GM23338 (cell line): ENCODE results near the gene KIF18A. TPM values are rescaled to one million over a fixed set of nuclear protein-coding genes. Genes with fewer than 3 reads are reported as not detected.

ENCODE experiments used
- ATAC-seq: fragments of 200-7000 bp; cut with Tn5 transposase; 3 replicates; pipeline ENCODE4 v1.9.1; 2020
- DNase-seq: peaks from one replicate; pipeline ENCODE4 v3.0.0-alpha.2; 2015; ENCODE audit warnings: low spot score
- H2AFZ ChIP-seq: fragments of 200-600 bp; sonication (generic); 2 replicates; pipeline ENCODE4 v1.8.0; 2016; ENCODE audit warnings: antibody characterized with exemption, mild to moderate bottlenecking, moderate library complexity
- H3F3A ChIP-seq: fragments of 200-600 bp; sonication (generic); replicated peaks from 2 replicates; pipeline ENCODE4 v1.8.0; 2017; ENCODE audit warnings: antibody characterized with exemption, mixed run types, low read depth
- H3K27ac ChIP-seq: fragments of 200-600 bp; sonication (generic); 2 replicates; pipeline ENCODE4 v1.6.1; 2016; ENCODE audit warnings: low read depth
- H3K27me3 ChIP-seq: fragments of 200-600 bp; sonication (generic); 2 replicates; pipeline ENCODE4 v1.8.0; 2016; ENCODE audit warnings: mild to moderate bottlenecking, mixed run types, moderate library complexity; ENCODE audit not compliant: insufficient read depth
- H3K36me3 ChIP-seq: fragments of 200-600 bp; sonication (generic); 2 replicates; pipeline ENCODE4 v1.8.0; 2016; ENCODE audit warnings: mild to moderate bottlenecking; ENCODE audit not compliant: insufficient read depth
- H3K4me1 ChIP-seq: fragments of 200-600 bp; sonication (generic); 2 replicates; pipeline ENCODE4 v1.8.0; 2016; ENCODE audit warnings: mild to moderate bottlenecking, moderate library complexity; ENCODE audit not compliant: insufficient read depth
- H3K4me2 ChIP-seq: fragments of 200-600 bp; sonication (generic); 2 replicates; pipeline ENCODE4 v1.7.1; 2017; ENCODE audit warnings: mixed run types
- H3K4me3 ChIP-seq: fragments of 200-600 bp; sonication (generic); 2 replicates; pipeline ENCODE4 v1.6.1; 2016; ENCODE audit warnings: mixed run types
- H3K79me2 ChIP-seq: fragments of 200-600 bp; sonication (generic); replicated peaks from 2 replicates; pipeline ENCODE4 v1.8.0; 2017; ENCODE audit warnings: mild to moderate bottlenecking; ENCODE audit not compliant: insufficient read depth
- H3K9me2 ChIP-seq: fragments of 200-600 bp; sonication (generic); 2 replicates; pipeline ENCODE4 v1.8.0; 2017; ENCODE audit not compliant: insufficient read depth
- H4K20me1 ChIP-seq: fragments of 200-600 bp; sonication (generic); replicated peaks from 2 replicates; pipeline ENCODE4 v1.8.0; 2017; ENCODE audit warnings: mild to moderate bottlenecking; ENCODE audit not compliant: insufficient read depth
- H3K27ac Mint-ChIP-seq: 2 replicates; pipeline ENCODE4 v1.8.0; 2020; ENCODE audit warnings: inconsistent platforms, mild to moderate bottlenecking, moderate library complexity, mixed read lengths
- H3K27me3 Mint-ChIP-seq: 3 replicates; pipeline ENCODE4 v1.8.0; 2022; ENCODE audit warnings: low read depth, mild to moderate bottlenecking, moderate library complexity, mixed read lengths, inconsistent platforms; ENCODE audit not compliant: insufficient read depth, poor library complexity
- H3K36me3 Mint-ChIP-seq: 3 replicates; pipeline ENCODE4 v1.8.0; 2021; ENCODE audit warnings: low read depth, mild to moderate bottlenecking, inconsistent platforms, moderate library complexity, mixed read lengths
- H3K4me1 Mint-ChIP-seq: 3 replicates; pipeline ENCODE4 v1.8.0; 2020; ENCODE audit warnings: mild to moderate bottlenecking, inconsistent platforms, mixed read lengths
- H3K4me3 Mint-ChIP-seq: 3 replicates; pipeline ENCODE4 v1.8.0; 2021; ENCODE audit warnings: moderate library complexity, mild to moderate bottlenecking, inconsistent platforms, mixed read lengths
- H3K9me3 Mint-ChIP-seq: 3 replicates; pipeline ENCODE4 v1.8.0; 2020; ENCODE audit warnings: moderate library complexity, mild to moderate bottlenecking, inconsistent platforms, mixed read lengths
- CTCF ChIP-seq, 2 experiments: fragments of 200-600 bp in 1 of 2; sonication (generic) in 1 of 2; conservative IDR thresholded peaks; 2 replicates each; pipeline versions ENCODE4 v1.5.1 to v1.6.1; 2016 to 2017; ENCODE audit warnings: antibody characterized with exemption in 2 of 2, low read depth in 2 of 2, mild to moderate bottlenecking in 2 of 2, moderate library complexity in 1 of 2
- ETS1 ChIP-seq: IDR thresholded peaks from 2 replicates; pipeline ENCODE4 v1.6.1; 2016; ENCODE audit warnings: antibody characterized with exemption
- EZH2 ChIP-seq: fragments of 200-600 bp; sonication (generic); IDR thresholded peaks from one replicate; pipeline ENCODE4 v1.8.0; 2017; ENCODE audit warnings: antibody characterized with exemption, mild to moderate bottlenecking, low read depth; ENCODE audit not compliant: unreplicated experiment
- EZH2phosphoT487 ChIP-seq: fragments of 200-600 bp; sonication (generic); IDR thresholded peaks from one replicate; pipeline ENCODE4 v1.8.1; 2018; ENCODE audit warnings: antibody characterized with exemption; ENCODE audit not compliant: unreplicated experiment
- JUNB ChIP-seq: IDR thresholded peaks from one replicate; pipeline ENCODE4 v1.6.1; 2016; ENCODE audit warnings: antibody characterized with exemption; ENCODE audit not compliant: unreplicated experiment
- POLR2AphosphoS5 ChIP-seq: IDR thresholded peaks from 2 replicates; pipeline ENCODE4 v1.6.1; 2016; ENCODE audit warnings: antibody characterized with exemption, low read depth
- REST ChIP-seq: IDR thresholded peaks from one replicate; pipeline ENCODE4 v1.6.1; 2018; ENCODE audit warnings: antibody characterized with exemption; ENCODE audit not compliant: unreplicated experiment
- STAT1 ChIP-seq: IDR thresholded peaks from one replicate; pipeline ENCODE4 v1.6.1; 2016; ENCODE audit warnings: antibody characterized with exemption; ENCODE audit not compliant: unreplicated experiment
- ZNF331 ChIP-seq: fragments of 250-450 bp; sonication (Bioruptor Pico); IDR thresholded peaks from 2 replicates; pipeline ENCODE4 v1.5.0; 2020; ENCODE audit warnings: low read depth, mild to moderate bottlenecking, moderate library complexity
- ZNF462 ChIP-seq: fragments of 250-450 bp; sonication (Bioruptor Pico); IDR thresholded peaks from 2 replicates; pipeline ENCODE4 v1.5.0; 2020; ENCODE audit warnings: mild to moderate bottlenecking, moderate library complexity
- polyA plus RNA-seq: library from polyadenylated mRNA; unstranded; fragments of >200 nt; fragmentation: Nextera tagmentation; extraction: Ambion mirVana; gene quantifications from 2 replicates; pipeline ENCODE4 v1.2.1, GENCODE V29; 2016
- total RNA-seq: library from RNA; depleted of rRNA; stranded (reverse); fragments of >200 nt; shearing (Covaris generic); gene quantifications from 2 replicates; pipeline ENCODE4 v1.2.3, GENCODE V29; 2014

The KIF18A gene
- total and polyA plus RNA-seq, 2 experiments from 2014 or later: 22.2 to 26.5 TPM

GRCh38 chr11:28038775-28039174 lies 69.2 kb downstream of the KIF18A start (continued):
- TF ChIP-seq ZNF462 (CRISPR knock-in tag): no peak
- no peak for TF ChIP-seq JUNB
- TF ChIP-seq EZH2: no peak
- TF ChIP-seq POLR2AphosphoS5: no peak
- no peak for TF ChIP-seq ETS1
- no peak for TF ChIP-seq STAT1
- no peak for TF ChIP-seq ZNF331 (CRISPR knock-in tag)

GRCh38 chr11:28026634-28027290 lies 81.2 kb downstream of the KIF18A start:
- H3K27me3 Mint-ChIP-seq: no peaks in the 10 kb centered on the region
- TF ChIP-seq EZH2 (no peak), JUNB (no peak), EZH2phosphoT487 (no peak), CTCF (conservative IDR thresholded peaks at IDR 0.05; ENCODE audit: low read depth in 2 of 2) (no peak), POLR2AphosphoS5 (no peak), STAT1 (no peak), REST (no peak)

More at GRCh38 chr11:28026634-28027290, 81.2 kb downstream of the KIF18A start:
- Histone ChIP-seq H3K79me2 (no peaks in the 10 kb centered on the region), H3K9me2 (no peaks in the 10 kb centered on the region), H2AFZ (no peak overlapping the region), H3K27me3 (no peaks in the 10 kb centered on the region), H3F3A (no peaks in the 10 kb centered on the region), H3K4me1 (no peaks in the 10 kb centered on the region), H4K20me1 (no peaks in the 10 kb centered on the region), H3K4me3 (no peak overlapping the region), H3K27ac (no peak overlapping the region), H3K4me2 (no peak overlapping the region), H3K36me3 (no peaks in the 10 kb centered on the region)
- peaks cover 3% of the 10 kb centered on the region; the same call in 1 of the 3 replicates for H3K9me3 Mint-ChIP-seq
- ATAC-seq (no peak), DNase-seq (no peak)
- H3K4me3 Mint-ChIP-seq: no peak overlapping the region
- no peaks in the 10 kb centered on the region for H3K4me1 Mint-ChIP-seq
- H3K36me3 Mint-ChIP-seq: peaks cover 8% of the 10 kb centered on the region
- H3K27ac Mint-ChIP-seq: no peak overlapping the region
